ENCODE results near the gene DEGS2.

GRCh38 chr14:100158566-100159093 lies 815 bp downstream of the DEGS2 start:
- TF ChIP-seq CTCF (IDR thresholded peaks at IDR 0.05) = no peak
- TF ChIP-seq POLR2A (IDR thresholded peaks at IDR 0.05) = no peak

All from thyroid gland (tissue), 4 donors.